ENCODE results near the gene RGS9. TPM values are rescaled to one million over a fixed set of nuclear protein-coding genes. Genes with fewer than 3 reads are reported as not detected.
"Not testable (repeated sequence)": the region's sequence is repeated elsewhere in the genome, so short reads cannot be mapped to it uniquely, and the experiment has no call there.

The RGS9 gene
- total RNA-seq, 4 donors from 2014 or later: 1.1 to 8.5 (median 3.6) TPM

DNA sequence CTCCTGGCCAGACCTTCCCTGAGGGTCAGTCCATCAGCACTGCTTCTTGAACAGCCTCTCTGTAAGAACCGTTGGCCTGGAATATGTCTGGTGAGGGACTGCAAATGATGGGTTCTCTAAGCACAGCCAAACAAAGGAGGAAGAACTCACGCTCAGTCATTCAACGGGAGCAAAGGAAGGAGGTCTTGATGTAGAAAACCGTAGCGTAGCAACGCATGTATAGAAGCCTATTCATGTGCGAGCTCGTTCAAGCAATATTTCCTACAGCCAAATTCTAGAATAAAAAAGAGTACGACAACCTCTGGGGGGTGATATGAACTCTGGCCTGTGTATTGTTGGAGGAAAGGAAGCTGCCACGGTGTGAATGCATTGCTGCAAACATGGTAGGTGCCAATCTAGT lies 64.2 kb downstream of the RGS9 start:
- H3K4me1 ChIP-seq: peaks cover 3% of the 10 kb centered on the region
- no peaks in the 10 kb centered on the region for H3K36me3 ChIP-seq
- no peak for TF ChIP-seq POLR2AphosphoS5 (IDR thresholded peaks at IDR 0.05)
- TF ChIP-seq EP300 (IDR thresholded peaks at IDR 0.05): no peak
- TF ChIP-seq POLR2A (IDR thresholded peaks at IDR 0.05): no peak
- TF ChIP-seq, protein P1, sequence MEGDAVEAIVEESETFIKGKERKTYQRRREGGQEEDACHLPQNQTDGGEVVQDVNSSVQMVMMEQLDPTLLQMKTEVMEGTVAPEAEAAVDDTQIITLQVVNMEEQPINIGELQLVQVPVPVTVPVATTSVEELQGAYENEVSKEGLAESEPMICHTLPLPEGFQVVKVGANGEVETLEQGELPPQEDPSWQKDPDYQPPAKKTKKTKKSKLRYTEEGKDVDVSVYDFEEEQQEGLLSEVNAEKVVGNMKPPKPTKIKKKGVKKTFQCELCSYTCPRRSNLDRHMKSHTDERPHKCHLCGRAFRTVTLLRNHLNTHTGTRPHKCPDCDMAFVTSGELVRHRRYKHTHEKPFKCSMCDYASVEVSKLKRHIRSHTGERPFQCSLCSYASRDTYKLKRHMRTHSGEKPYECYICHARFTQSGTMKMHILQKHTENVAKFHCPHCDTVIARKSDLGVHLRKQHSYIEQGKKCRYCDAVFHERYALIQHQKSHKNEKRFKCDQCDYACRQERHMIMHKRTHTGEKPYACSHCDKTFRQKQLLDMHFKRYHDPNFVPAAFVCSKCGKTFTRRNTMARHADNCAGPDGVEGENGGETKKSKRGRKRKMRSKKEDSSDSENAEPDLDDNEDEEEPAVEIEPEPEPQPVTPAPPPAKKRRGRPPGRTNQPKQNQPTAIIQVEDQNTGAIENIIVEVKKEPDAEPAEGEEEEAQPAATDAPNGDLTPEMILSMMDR (IDR thresholded peaks at IDR 0.05): no peak
- 81% methylated on average over 10 of the region's 10 CpGs for WGBS
- no peak overlapping the region for H3K27ac ChIP-seq
- H3K9me3 ChIP-seq: no peaks in the 10 kb centered on the region
- H3K27me3 ChIP-seq: no peaks in the 10 kb centered on the region
- no peak for DNase-seq (ENCODE audit: low spot score in 2 of 2)
- H3K4me3 ChIP-seq: no peak overlapping the region

DNA sequence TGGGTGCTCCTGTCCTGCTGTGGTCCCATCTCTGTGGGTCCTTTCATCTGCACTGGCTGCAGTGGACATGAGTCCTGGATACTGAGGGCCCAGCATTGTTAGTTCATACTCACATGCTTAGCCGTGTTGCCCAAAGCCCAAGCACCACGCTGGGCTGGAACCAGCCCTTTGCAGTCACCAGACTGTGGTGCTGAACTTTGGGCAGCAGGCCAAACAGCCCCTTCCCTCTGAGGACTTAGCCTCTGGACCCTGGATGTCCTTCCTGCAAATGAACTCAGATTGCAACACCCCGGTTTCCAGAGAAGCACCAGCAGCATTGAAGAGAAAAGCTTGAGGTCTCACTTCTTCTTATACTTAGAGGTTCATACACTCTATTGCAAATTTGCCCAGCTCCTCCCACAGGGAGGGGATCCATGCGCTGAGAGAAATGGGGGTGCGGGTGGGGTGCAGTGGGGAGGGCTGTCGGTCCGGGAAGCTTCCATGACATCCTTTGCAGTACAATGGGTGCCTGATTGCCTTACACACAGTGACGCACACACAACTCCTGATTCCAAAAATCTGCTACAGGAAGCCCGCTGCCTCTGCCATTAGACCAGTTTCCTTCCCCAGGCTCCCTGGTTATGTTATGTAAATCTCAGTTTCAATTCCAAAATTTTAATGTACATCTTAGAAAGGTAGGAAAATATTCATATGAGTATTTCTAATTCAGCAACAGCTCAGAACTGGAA lies 65.8 kb downstream of the RGS9 start:
- no peak overlapping the region for H3K27ac ChIP-seq
- TF ChIP-seq POLR2A (IDR thresholded peaks at IDR 0.05): no peak
- whole genome bisulfite sequencing: 80% methylated on average over 9 of the region's 9 CpGs

GRCh38 chr17:65204001-65204400 lies 66.8 kb downstream of the RGS9 start:
- WGBS: 92% methylated on average over 13 of the region's 13 CpGs

More for the DNA sequence above, 65.8 kb downstream of the RGS9 start:
- no peaks in the 10 kb centered on the region for H3K36me3 ChIP-seq
- no peaks in the 10 kb centered on the region for H3K27me3 ChIP-seq
- no peaks in the 10 kb centered on the region for H3K9me3 ChIP-seq
- H3K4me1 ChIP-seq: peaks cover 3% of the 10 kb centered on the region
- DNase-seq (ENCODE audit: low spot score in 2 of 2): no peak
- H3K4me3 ChIP-seq: no peak overlapping the region

GRCh38 chr17:65205655-65206054 lies 68.5 kb downstream of the RGS9 start:
- Histone ChIP-seq H3K4me3 (no peak overlapping the region), H3K27me3 (no peaks in the 10 kb centered on the region), H3K9me3 (no peaks in the 10 kb centered on the region), H3K27ac (no peak overlapping the region), H3K36me3 (no peaks in the 10 kb centered on the region), H3K4me1 (no peaks in the 10 kb centered on the region)
- no peak for TF ChIP-seq EP300 (IDR thresholded peaks at IDR 0.05)
- TF ChIP-seq, protein P1 (IDR thresholded peaks at IDR 0.05): no peak
- no peak for TF ChIP-seq POLR2AphosphoS5 (IDR thresholded peaks at IDR 0.05)
- no peak for TF ChIP-seq POLR2A (IDR thresholded peaks at IDR 0.05)
- DNase-seq (ENCODE audit: low spot score in 2 of 2): no peak

More at GRCh38 chr17:65204001-65204400, 66.8 kb downstream of the RGS9 start:
- Histone ChIP-seq H3K4me3 (no peak overlapping the region), H3K9me3 (no peaks in the 10 kb centered on the region), H3K27ac (no peak overlapping the region), H3K27me3 (no peaks in the 10 kb centered on the region), H3K4me1 (no peaks in the 10 kb centered on the region), H3K36me3 (no peaks in the 10 kb centered on the region)
- DNase-seq (ENCODE audit: low spot score in 2 of 2): no peak
- no peak for TF ChIP-seq POLR2AphosphoS5 (IDR thresholded peaks at IDR 0.05)
- TF ChIP-seq, protein P1 (IDR thresholded peaks at IDR 0.05): no peak

DNA sequence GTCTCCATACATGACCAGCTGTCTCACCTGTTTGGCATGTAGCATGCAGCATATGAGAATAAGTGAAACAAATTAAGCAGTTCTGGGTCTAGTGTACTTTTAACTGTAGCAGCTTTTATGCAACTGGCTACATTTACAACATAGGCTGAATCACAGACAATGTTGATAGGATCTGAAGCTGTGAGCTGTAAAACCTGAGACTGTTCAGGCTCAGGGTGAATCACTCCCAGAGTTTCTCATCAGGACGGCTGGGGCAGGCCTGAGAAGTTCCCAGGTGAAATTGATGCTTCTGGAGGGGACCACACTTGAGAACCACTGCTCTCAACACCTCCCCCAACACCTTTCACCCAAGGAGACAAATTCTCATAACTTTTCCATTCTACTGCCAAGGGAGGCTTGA lies 70.3 kb downstream of the RGS9 start:
- H3K36me3 ChIP-seq; H3K4me1 ChIP-seq; H3K4me3 ChIP-seq; H3K27me3 ChIP-seq; H3K27ac ChIP-seq; DNase-seq (ENCODE audit: low spot score in 2 of 2); H3K9me3 ChIP-seq: not testable (repeated sequence)
- WGBS: 100% methylated on average over 1 of the region's 1 CpG

DNA sequence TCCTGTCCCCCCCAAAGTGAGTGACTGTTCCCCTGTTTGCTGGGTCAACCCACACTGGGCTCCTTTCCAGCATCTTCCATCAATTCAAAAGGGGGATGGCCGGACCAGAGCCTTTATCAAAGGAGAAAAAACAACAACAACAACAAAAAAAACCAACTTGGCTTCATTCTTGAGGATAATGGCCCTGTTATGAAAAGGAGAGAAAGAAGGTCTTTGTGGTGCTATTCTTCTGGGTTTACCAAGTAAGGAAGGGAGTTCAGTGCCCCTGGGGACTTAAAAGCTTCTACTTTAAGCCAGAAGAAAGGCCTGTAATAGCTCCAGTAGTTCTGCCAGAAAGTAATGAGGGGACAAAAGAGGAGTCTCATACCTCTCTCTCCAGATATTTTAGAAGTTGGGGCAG lies 71.5 kb downstream of the RGS9 start:
- Histone ChIP-seq H3K9me3 (no peaks in the 10 kb centered on the region), H3K27ac (no peak overlapping the region), H3K4me1 (no peaks in the 10 kb centered on the region), H3K36me3 (no peaks in the 10 kb centered on the region), H3K27me3 (no peaks in the 10 kb centered on the region), H3K4me3 (no peak overlapping the region)
- 73% methylated on average over 1 of the region's 1 CpG for WGBS
- no peak for DNase-seq (ENCODE audit: low spot score in 2 of 2)
- TF ChIP-seq POLR2AphosphoS5 (IDR thresholded peaks at IDR 0.05) (no peak), EP300 (IDR thresholded peaks at IDR 0.05) (no peak), POLR2A (IDR thresholded peaks at IDR 0.05) (no peak)
- TF ChIP-seq, protein P1 (IDR thresholded peaks at IDR 0.05): no peak
